ENCODE measurements around the gene AHI1.

DNA sequence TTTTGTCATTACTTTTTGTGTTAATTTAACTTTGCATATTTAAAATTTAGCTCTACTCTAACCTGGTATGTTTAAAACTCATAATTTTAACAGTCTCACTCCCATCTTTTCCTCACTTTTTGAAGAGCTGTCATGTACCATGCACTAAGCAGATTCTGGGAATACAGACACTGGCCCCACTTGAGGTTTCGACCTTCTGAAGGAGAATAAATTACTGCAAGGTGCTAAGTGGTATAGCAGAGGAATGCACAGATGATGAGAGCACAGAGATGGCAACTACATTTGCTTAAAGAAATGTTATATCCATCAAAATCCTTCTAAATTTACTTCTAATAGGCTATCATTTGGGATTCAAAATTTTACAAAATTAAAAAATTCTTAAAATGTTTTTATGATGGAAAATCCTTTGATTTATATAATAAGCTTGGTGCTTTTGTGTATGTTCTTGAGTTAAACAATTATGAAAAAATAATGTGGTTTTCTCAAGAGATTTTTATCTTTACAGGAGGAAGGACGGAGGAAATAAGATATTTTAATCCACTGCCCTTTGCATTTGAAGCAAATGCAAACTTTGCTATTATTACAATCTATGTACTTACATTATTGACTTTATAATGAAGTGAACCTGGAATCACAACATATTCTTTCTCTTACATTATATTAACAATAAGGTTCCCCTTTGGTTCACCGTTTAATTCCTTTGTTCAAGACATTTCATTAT is 79.3 kb downstream of the AHI1 start:
- no peak for TF ChIP-seq POLR2A (IDR thresholded peaks at IDR 0.05)
- TF ChIP-seq, protein P1, sequence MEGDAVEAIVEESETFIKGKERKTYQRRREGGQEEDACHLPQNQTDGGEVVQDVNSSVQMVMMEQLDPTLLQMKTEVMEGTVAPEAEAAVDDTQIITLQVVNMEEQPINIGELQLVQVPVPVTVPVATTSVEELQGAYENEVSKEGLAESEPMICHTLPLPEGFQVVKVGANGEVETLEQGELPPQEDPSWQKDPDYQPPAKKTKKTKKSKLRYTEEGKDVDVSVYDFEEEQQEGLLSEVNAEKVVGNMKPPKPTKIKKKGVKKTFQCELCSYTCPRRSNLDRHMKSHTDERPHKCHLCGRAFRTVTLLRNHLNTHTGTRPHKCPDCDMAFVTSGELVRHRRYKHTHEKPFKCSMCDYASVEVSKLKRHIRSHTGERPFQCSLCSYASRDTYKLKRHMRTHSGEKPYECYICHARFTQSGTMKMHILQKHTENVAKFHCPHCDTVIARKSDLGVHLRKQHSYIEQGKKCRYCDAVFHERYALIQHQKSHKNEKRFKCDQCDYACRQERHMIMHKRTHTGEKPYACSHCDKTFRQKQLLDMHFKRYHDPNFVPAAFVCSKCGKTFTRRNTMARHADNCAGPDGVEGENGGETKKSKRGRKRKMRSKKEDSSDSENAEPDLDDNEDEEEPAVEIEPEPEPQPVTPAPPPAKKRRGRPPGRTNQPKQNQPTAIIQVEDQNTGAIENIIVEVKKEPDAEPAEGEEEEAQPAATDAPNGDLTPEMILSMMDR (IDR thresholded peaks at IDR 0.05): no peak

Measured in stomach (tissue), 4 donors.